Liver (tissue), 9 donors: ENCODE data around the gene NCMAP. TPM values are rescaled to one million over a fixed set of nuclear protein-coding genes. Genes with fewer than 3 reads are reported as not detected.

Experiments
- DNase-seq: peaks from one replicate; pipeline ENCODE4 v3.0.0-alpha.2; 2017; ENCODE audit warnings: low spot score
- H3K27ac ChIP-seq, 2 donors: one replicate each; pipeline ENCODE4 v1.7.0; 2013; ENCODE audit warnings: inconsistent platforms in 2 of 2, low read length in 2 of 2, control low read depth in 1 of 2, low read depth in 1 of 2, mild to moderate bottlenecking in 1 of 2
- H3K27me3 ChIP-seq, 4 donors: one replicate each; pipeline versions ENCODE4 v1.6.1 to v1.7.0; 2013; ENCODE audit warnings: low read length in 3 of 4, inconsistent platforms in 1 of 4, mild to moderate bottlenecking in 1 of 4, moderate library complexity in 1 of 4; ENCODE audit not compliant: control insufficient read depth in 4 of 4, insufficient read depth in 4 of 4
- H3K36me3 ChIP-seq, 4 donors: one replicate each; pipeline versions ENCODE4 v1.6.1 to v1.7.0; 2013; ENCODE audit warnings: low read length in 3 of 4, mild to moderate bottlenecking in 3 of 4, low read depth in 1 of 4, moderate library complexity in 1 of 4; ENCODE audit not compliant: control insufficient read depth in 4 of 4, insufficient read depth in 3 of 4
- H3K4me1 ChIP-seq, 4 donors: one replicate each; pipeline versions ENCODE4 v1.6.1 to v1.7.0; 2013; ENCODE audit warnings: low read length in 3 of 4, mild to moderate bottlenecking in 3 of 4, moderate library complexity in 1 of 4; ENCODE audit not compliant: control insufficient read depth in 4 of 4, insufficient read depth in 4 of 4
- H3K4me3 ChIP-seq, 3 donors: one replicate each; pipeline versions ENCODE4 v1.6.1 to v1.7.0; 2013; ENCODE audit warnings: low read length in 3 of 3, control low read depth in 1 of 3, low read depth in 1 of 3, mild to moderate bottlenecking in 1 of 3
- H3K9ac ChIP-seq, 2 donors: one replicate each; pipeline ENCODE4 v1.7.0; 2013; ENCODE audit warnings: low read length in 2 of 2, mild to moderate bottlenecking in 2 of 2, moderate library complexity in 2 of 2, control low read depth in 1 of 2, low read depth in 1 of 2
- H3K9me3 ChIP-seq, 4 donors: one replicate each; pipeline versions ENCODE4 v1.6.1 to v1.7.0; 2013; ENCODE audit warnings: low read length in 3 of 4; ENCODE audit not compliant: control insufficient read depth in 4 of 4
- EGR1 ChIP-seq, 2 donors: IDR thresholded peaks; 2 replicates each; pipeline ENCODE4 v1.6.1; 2016 to 2018; ENCODE audit warnings: antibody characterized with exemption in 2 of 2, low read depth in 2 of 2
- FOXA1 ChIP-seq: IDR thresholded peaks from 2 replicates; pipeline ENCODE4 v1.6.1; 2016; ENCODE audit warnings: antibody characterized with exemption
- FOXA2 ChIP-seq: IDR thresholded peaks from 2 replicates; pipeline ENCODE4 v1.6.1; 2016; ENCODE audit warnings: antibody characterized with exemption
- GABPA ChIP-seq, 2 donors: IDR thresholded peaks in 1 of 2; conservative IDR thresholded peaks in 1 of 2; 2 replicates each; pipeline ENCODE4 v1.6.1; 2016; ENCODE audit warnings: antibody characterized with exemption in 2 of 2, mild to moderate bottlenecking in 1 of 2, moderate library complexity in 1 of 2
- HNF4A ChIP-seq, 2 donors: conservative IDR thresholded peaks; 2 replicates each; pipeline ENCODE4 v1.6.1; 2016; ENCODE audit warnings: antibody characterized with exemption in 2 of 2, mild to moderate bottlenecking in 2 of 2
- HNF4G ChIP-seq: IDR thresholded peaks from 2 replicates; pipeline ENCODE4 v1.6.1; 2016; ENCODE audit warnings: antibody characterized with exemption
- JUND ChIP-seq, 2 donors: IDR thresholded peaks; 2 replicates each; pipeline ENCODE4 v1.6.1; 2016; ENCODE audit warnings: antibody characterized with exemption in 2 of 2
- NR2F2 ChIP-seq: IDR thresholded peaks from 2 replicates; pipeline ENCODE4 v1.6.1; 2016; ENCODE audit warnings: antibody characterized with exemption
- RAD21 ChIP-seq, 2 donors: IDR thresholded peaks; 2 replicates each; pipeline ENCODE4 v1.6.1; 2016; ENCODE audit warnings: antibody characterized with exemption in 2 of 2, mild to moderate bottlenecking in 2 of 2
- RXRA ChIP-seq, 2 donors: IDR thresholded peaks; 2 replicates each; pipeline ENCODE4 v1.6.1; 2017 to 2018; ENCODE audit warnings: antibody characterized with exemption in 2 of 2, mild to moderate bottlenecking in 1 of 2
- SP1 ChIP-seq: IDR thresholded peaks from 2 replicates; pipeline ENCODE4 v1.6.1; 2018; ENCODE audit warnings: antibody characterized with exemption, mild to moderate bottlenecking
- TAF1 ChIP-seq: conservative IDR thresholded peaks from 2 replicates; pipeline ENCODE4 v1.6.1; 2016; ENCODE audit warnings: antibody characterized with exemption, mild to moderate bottlenecking
- YY1 ChIP-seq: IDR thresholded peaks from 2 replicates; pipeline ENCODE4 v1.6.1; 2016; ENCODE audit warnings: antibody characterized with exemption, mild to moderate bottlenecking
- WGBS: extraction: QIAGEN DNeasy Blood & Tissue Kit; methylation state at CpG from one replicate; pipeline ENCODE4 v1.1.7; 2013; 5-methylcytosine and 5-hydroxymethylcytosine counted together
- polyA plus RNA-seq, 2 donors: library from polyadenylated mRNA; stranded (reverse) in 1 of 2; unstranded in 1 of 2; fragments of 200-250 nt in 1 of 2; fragments of >200 nt in 1 of 2; fragmentation: Nextera tagmentation in 1 of 2; extraction: Ambion mirVana in 1 of 2; gene quantifications; one replicate each; pipeline versions ENCODE4 v1.2.1 to v1.2.3, GENCODE V29; 2013 to 2015
- total RNA-seq, 2 donors: library from RNA; depleted of rRNA; stranded (reverse); fragments of >200 nt; gene quantifications; one replicate each; pipeline ENCODE4 v1.2.3, GENCODE V29; 2014
- TF ChIP-seq, protein P1 (sequence below): IDR thresholded peaks from 2 replicates; pipeline ENCODE4 v1.6.1; 2016; ENCODE audit warnings: antibody characterized with exemption
- TF ChIP-seq, protein P2 (sequence below): IDR thresholded peaks from 2 replicates; pipeline ENCODE4 v1.6.1; 2016; ENCODE audit warnings: antibody characterized with exemption
- TF ChIP-seq, protein P3 (sequence below): fragments of 150-350 bp; IDR thresholded peaks from 2 replicates; pipeline ENCODE4 v1.5.1; 2017; ENCODE audit warnings: improper control_type of control experiment, low read depth, low read length; ENCODE audit not compliant: missing input control
- TF ChIP-seq, protein P4 (sequence below): IDR thresholded peaks from 2 replicates; pipeline ENCODE4 v1.6.1; 2016; ENCODE audit warnings: antibody characterized with exemption
- TF ChIP-seq, protein P5 (sequence below): IDR thresholded peaks from 2 replicates; pipeline ENCODE4 v1.6.1; 2016; ENCODE audit warnings: antibody characterized with exemption, mild to moderate bottlenecking
- donor health status: healthy.
- donor health status: healthy.
- donor health status: healthy.
- donor health status: healthy.
- donor health status: healthy.

The NCMAP gene
- total and polyA plus RNA-seq, 4 donors, result 0.31 to 4.8 (median 0.61) TPM

DNA sequence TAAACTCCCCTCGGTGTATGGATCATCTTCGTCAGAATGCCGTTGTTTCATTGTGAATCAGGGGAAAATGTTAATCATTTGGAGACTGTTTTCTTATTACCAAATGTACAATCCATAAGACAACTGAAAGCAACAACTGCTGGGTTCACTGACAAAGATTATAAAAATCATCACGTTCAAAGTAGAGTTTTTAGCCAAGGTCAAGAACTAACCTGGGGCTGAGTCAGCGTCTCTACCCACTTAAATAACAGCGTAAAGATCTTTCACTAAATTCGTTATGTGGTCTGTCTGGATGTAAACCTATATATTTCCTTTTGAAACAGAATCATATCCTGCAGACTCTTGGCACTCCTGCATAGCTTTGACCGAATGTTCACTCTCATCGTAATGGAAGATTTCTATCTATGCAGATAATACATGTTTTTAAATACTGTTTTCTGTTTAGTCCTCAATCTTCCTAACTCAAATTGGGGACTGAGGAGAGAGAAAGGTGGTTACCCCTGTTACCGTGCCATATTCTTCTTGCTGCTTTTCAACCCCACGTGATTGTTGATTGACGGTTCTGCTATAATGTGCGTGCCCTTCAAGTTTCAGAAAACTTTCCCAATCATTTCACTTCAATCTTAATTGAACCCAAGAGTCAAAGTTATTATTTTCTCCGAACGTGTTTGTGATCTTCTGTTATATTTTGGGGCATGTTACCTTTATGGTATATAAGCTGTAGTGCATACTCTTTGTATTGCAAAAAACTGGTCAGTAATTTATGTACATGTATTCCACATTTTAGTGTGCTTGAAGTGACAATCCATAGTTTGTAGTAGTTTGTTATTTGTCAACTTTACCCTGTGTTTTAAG is 15.6 kb upstream of the NCMAP start:
- WGBS, result 38% methylated on average over 15 of the region's 15 CpGs
- DNase-seq, result no peak
- Histone ChIP-seq H3K27me3 (no peaks in the 10 kb centered on the region), H3K4me1 (peaks cover 3 to 31% (median 19%) of the 10 kb centered on the region in 4 donors), H3K36me3 (no peaks in the 10 kb centered on the region), H3K4me3 (peak overlapping the region in 2 of 3 donors; percentile 0 to 2), H3K9me3 (no peaks in the 10 kb centered on the region), H3K27ac (peak overlapping the region; percentile 38 to 48), H3K9ac (peak overlapping the region in 1 of 2 donors; percentile 47)
- TF ChIP-seq FOXA2 (no peak), EGR1 (IDR thresholded peaks at IDR 0.05; ENCODE audit: low read depth in 2 of 2) (no peak), TAF1 (no peak), NR2F2 (no peak), HNF4A (conservative IDR thresholded peaks at IDR 0.05) (no peak), YY1 (no peak), RXRA (IDR thresholded peaks at IDR 0.05) (no peak), RAD21 (IDR thresholded peaks at IDR 0.05) (no peak), GABPA (IDR thresholded peaks at IDR 0.05 in 1 of 2, conservative IDR thresholded peaks at IDR 0.05 in 1 of 2) (no peak), SP1 (no peak), JUND (IDR thresholded peaks at IDR 0.05) (no peak), FOXA1 (no peak), HNF4G (no peak)
- TF ChIP-seq, protein P1, sequence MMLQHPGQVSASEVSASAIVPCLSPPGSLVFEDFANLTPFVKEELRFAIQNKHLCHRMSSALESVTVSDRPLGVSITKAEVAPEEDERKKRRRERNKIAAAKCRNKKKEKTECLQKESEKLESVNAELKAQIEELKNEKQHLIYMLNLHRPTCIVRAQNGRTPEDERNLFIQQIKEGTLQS, result no peak
- TF ChIP-seq, protein P2, sequence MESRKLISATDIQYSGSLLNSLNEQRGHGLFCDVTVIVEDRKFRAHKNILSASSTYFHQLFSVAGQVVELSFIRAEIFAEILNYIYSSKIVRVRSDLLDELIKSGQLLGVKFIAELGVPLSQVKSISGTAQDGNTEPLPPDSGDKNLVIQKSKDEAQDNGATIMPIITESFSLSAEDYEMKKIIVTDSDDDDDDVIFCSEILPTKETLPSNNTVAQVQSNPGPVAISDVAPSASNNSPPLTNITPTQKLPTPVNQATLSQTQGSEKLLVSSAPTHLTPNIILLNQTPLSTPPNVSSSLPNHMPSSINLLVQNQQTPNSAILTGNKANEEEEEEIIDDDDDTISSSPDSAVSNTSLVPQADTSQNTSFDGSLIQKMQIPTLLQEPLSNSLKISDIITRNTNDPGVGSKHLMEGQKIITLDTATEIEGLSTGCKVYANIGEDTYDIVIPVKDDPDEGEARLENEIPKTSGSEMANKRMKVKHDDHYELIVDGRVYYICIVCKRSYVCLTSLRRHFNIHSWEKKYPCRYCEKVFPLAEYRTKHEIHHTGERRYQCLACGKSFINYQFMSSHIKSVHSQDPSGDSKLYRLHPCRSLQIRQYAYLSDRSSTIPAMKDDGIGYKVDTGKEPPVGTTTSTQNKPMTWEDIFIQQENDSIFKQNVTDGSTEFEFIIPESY, result no peak
- TF ChIP-seq, protein P3, sequence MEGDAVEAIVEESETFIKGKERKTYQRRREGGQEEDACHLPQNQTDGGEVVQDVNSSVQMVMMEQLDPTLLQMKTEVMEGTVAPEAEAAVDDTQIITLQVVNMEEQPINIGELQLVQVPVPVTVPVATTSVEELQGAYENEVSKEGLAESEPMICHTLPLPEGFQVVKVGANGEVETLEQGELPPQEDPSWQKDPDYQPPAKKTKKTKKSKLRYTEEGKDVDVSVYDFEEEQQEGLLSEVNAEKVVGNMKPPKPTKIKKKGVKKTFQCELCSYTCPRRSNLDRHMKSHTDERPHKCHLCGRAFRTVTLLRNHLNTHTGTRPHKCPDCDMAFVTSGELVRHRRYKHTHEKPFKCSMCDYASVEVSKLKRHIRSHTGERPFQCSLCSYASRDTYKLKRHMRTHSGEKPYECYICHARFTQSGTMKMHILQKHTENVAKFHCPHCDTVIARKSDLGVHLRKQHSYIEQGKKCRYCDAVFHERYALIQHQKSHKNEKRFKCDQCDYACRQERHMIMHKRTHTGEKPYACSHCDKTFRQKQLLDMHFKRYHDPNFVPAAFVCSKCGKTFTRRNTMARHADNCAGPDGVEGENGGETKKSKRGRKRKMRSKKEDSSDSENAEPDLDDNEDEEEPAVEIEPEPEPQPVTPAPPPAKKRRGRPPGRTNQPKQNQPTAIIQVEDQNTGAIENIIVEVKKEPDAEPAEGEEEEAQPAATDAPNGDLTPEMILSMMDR, result no peak
- TF ChIP-seq, protein P4, sequence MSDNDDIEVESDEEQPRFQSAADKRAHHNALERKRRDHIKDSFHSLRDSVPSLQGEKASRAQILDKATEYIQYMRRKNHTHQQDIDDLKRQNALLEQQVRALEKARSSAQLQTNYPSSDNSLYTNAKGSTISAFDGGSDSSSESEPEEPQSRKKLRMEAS, result no peak
- TF ChIP-seq, protein P5, sequence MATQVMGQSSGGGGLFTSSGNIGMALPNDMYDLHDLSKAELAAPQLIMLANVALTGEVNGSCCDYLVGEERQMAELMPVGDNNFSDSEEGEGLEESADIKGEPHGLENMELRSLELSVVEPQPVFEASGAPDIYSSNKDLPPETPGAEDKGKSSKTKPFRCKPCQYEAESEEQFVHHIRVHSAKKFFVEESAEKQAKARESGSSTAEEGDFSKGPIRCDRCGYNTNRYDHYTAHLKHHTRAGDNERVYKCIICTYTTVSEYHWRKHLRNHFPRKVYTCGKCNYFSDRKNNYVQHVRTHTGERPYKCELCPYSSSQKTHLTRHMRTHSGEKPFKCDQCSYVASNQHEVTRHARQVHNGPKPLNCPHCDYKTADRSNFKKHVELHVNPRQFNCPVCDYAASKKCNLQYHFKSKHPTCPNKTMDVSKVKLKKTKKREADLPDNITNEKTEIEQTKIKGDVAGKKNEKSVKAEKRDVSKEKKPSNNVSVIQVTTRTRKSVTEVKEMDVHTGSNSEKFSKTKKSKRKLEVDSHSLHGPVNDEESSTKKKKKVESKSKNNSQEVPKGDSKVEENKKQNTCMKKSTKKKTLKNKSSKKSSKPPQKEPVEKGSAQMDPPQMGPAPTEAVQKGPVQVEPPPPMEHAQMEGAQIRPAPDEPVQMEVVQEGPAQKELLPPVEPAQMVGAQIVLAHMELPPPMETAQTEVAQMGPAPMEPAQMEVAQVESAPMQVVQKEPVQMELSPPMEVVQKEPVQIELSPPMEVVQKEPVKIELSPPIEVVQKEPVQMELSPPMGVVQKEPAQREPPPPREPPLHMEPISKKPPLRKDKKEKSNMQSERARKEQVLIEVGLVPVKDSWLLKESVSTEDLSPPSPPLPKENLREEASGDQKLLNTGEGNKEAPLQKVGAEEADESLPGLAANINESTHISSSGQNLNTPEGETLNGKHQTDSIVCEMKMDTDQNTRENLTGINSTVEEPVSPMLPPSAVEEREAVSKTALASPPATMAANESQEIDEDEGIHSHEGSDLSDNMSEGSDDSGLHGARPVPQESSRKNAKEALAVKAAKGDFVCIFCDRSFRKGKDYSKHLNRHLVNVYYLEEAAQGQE, result no peak
